IPS-NIHi7 (cell line): ENCODE data around the gene NT5DC4.
"Not testable (repeated sequence)": the region's sequence is repeated elsewhere in the genome, so short reads cannot be mapped to it uniquely, and the experiment has no call there.

Experiments used
- DNase-seq: peaks from one replicate; pipeline ENCODE4 v3.0.0; 2012; ENCODE audit warnings: mixed read lengths; ENCODE audit errors: extremely low spot score

The NT5DC4 gene

DNA sequence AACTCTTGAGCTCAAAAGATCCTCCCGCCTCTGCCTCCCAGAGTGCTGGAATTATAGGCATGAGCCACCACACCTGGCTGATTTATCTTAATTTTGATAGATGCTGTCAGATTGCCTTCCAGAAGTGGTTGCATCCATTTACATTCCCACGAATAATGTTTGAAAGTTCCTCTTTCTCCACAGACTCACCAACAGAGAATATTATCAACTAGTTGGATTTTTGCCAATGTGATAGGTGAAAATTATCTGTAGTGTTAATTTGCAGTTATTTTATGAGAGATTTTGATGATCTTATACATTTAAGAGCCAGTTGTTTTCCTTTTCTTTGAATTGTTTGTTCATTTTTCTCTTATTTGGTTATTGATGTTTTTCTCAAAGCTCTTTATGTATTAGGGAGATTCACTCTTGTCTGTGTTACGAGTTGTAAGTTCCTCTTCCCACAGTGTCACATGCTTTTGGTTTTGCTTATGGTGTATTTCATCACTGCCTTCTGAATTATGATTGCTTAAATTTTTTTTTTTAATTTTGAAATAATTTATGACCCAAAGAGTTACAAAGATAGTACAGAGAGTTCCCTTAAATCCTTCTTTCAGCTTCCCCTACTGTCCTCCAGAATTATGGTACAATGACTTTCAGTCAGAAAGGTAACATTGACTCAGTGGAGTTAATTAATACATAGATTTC lies 20.7 kb upstream of the NT5DC4 start:
- no peak for DNase-seq

DNA sequence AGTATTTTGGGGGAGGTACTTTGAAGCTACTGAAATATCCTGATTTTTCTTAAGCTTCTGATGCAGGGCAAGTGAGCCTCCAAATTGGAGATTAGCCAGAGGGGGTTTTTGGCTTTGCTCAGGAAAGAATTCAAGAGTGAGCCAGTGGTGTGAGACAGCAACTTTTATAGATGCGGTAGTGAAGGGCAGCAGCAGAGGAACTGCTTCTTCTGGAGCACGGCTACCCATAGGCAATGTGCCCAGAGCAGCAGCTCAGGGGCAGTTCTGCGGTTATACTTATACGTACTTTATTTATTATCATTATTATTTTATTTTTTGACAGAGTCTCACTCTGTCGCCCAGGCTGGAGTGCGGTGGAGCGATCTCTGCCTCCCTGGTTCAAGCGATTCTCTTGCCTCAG lies 19.8 kb upstream of the NT5DC4 start:
- DNase-seq = no peak

DNA sequence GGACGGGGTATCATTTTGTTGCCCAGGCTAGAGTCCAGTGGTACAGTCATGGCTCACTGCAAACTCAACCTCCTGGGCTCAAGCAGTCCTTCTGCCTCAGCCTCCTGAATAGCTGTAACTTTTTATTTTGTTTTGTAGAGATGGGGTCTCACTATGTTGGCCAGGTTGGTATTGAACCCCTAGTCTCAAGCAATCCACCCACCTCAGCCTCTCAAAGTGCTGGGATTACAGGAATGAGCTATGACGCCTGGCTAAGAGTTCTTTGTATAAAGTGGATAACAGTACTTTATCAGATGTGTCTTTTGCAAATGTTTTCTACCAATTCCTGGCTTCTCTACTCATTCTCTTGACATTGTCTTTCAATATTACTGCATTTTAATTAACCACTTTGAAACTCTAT lies 17.1 kb upstream of the NT5DC4 start:
- no peak for DNase-seq

DNA sequence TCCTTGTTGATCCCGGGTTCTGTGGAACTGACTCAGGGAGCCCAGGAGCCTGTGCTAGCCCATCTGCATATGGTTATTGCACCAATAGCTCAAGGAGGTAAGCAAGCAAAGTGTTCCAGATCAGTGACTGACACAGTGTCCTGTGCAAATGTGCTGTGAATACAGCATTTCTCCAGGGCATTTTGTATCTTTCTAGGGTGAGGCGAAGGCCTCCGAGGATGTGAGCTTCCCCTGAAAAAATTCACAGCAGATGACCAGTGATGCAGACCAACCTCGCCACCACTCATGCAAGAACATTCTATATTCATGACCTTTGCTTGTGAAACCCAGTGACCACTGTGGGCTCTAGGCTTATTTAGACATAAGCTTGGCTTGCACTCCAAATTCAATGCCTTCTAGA lies 15.2 kb upstream of the NT5DC4 start:
- no peak for DNase-seq

DNA sequence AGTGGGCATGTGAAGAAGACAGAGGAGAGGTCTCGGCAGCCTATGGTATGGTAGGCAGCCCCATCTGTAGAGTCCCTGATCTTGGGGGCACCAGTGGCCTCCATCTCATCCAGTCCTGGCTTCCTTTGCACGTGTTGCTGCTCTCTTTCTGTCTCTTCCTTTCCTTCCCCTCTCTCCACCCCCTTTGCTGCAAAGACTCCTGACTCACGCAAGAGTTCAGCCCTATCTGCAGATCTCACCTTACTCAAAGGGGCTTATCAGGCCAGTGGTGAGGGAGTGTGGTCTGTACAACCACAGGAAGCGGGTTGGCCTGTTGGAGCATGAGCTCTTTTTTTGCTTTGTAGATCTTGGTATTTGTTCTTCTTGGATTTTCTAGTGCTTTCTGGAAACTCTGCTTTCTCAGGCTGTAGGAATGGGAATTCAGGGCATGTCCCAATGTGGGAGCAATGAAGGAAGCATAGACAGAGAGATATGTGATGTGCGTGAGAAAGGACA lies 14.6 kb upstream of the NT5DC4 start:
- DNase-seq = no peak

DNA sequence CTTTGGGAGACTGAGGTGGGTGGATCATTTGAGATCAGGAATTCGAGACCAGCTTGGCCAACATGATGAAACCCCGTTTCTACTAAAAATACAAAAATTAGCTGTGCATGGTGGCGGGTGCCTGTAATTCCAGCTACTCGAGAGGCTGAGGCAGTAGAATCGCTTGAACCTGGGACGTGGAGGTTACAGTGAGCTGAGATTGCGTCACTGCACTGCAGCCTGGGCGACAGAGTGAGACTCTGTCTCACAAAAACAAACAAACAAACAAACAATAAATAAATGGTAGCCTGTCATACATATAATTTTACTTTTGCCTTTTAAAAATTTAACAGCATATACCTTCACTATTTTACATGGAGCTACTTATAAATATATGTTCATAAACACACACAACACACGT lies 13.9 kb upstream of the NT5DC4 start:
- DNase-seq = not testable (repeated sequence)

DNA sequence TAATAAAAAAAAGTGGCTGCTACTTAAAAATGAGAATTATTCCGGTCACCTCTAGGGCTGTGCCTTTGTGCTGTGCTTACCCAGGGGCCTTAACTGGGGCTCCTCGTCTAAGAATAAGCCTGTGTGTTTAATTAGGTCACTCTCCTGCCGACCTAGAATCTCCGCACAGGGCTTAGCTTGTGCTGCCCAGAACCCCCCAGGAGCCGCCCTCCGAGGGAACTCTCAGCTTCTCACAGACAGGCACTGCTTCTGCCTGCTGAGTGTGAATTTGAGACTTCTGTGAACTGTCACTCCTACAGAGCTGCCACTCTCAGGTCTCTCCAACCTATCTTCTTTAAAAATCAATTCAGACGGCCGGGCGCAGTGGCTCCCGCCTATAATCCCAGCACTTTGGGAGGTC lies 11.9 kb upstream of the NT5DC4 start:
- no peak for DNase-seq

DNA sequence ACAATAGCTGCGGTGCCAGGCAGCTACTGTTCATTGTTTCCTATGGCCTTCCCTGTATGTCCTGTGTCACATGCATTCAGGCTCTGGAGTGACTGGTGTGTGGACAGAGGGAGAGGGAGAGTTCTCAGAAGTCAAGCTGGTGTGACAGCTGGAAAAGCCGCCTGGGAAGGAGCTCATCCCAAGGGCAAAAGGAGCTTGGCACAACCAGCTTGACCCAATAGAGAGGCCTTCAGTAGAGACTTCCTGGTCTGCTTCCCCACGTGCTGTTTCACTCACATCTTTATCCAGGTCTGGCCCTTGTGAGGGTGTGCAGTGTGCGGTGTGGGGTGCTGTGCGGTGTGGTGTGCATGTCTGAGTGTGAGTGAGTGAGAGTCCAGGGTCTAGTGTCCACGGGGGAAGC lies 11.1 kb upstream of the NT5DC4 start:
- DNase-seq = no peak

DNA sequence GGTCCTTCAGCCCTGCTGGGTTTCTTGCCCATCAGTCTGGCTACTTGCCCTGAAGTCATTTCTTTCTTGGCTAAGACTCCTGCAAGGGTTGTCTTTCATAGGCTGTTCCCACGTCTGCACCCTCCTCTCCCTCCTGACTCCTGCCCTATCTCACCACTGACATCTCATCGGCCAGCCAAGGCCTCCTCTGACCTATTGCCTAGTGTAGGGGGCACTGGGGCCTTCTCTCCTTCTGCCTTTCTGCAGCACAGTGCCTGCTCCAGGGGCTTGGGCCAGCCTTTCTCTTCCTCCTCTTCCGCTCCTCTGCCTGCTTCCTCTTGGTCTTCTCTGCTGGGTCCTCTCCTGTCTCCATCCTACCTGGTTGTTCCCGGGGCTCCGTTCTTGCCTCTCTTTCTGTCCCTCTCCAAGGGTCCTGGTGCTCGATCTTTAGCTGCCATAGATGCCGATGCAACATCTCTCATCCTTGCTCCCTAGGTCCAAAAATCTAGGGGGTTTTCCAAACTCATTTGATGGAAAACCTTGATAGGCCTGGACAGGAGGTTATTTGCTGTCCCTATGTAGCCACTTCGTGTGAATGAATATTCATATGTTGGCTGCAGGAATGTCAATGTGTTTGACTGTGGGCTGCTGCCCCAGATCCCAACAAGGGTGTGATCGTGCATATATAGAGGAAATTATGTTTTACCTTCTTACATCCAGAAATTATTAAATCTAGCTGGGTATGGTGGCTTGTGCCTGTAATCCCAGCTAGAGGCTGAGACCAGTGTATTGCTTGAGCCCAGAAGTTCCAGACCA lies 9.7 kb upstream of the NT5DC4 start:
- DNase-seq = no peak

DNA sequence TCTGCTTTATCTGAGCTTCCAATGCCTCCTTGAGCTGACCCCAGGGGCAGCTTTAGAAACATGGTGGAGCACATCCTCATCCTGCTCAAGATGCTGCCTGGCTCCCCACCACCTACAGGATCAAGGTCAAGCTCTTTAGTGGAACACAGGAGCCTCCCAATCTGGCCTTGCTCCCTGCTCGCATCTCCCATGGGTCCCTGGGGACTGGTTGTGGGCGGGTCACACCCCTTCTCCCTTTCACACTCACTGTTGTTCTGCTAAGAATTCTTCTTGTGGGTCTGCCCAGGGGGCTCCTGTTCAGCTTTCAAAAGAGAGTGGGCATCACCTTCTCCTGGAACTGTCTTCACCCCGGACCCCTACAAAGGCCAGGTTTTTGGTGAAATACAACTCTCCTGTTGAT lies 8.4 kb upstream of the NT5DC4 start:
- no peak for DNase-seq

DNA sequence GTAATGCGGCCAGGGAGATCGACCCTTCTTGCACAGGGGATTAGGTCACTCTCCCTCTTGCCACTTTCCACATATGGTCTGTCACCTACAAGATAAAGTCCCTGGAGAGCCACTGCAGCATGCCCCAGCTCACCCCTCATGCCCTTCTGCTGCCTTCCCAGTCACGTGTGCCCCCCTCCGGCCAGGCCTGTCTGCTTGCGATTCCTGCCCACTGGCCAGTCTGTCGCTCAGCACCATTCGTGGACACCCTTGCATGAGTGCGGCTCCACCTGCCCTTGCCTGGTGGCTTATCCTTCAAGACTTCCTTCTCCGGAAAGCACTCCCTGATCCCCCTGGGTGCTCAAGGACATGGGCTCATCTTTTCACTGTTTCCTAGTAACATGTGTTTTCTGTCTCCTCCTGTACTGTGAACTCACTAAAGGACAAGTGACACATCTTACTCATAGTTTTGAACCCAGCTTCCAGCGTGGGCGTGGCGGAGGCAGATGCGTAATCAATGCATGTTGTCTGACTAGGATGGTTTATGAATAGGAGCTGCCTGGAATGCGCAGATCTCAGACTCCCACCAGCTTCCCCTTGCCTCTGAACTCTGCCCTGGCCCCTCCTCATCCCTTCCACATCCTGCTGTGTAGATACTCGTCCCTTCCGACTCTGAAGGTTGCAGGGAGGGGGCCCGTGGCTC lies 7.8 kb upstream of the NT5DC4 start:
- DNase-seq = no peak

DNA sequence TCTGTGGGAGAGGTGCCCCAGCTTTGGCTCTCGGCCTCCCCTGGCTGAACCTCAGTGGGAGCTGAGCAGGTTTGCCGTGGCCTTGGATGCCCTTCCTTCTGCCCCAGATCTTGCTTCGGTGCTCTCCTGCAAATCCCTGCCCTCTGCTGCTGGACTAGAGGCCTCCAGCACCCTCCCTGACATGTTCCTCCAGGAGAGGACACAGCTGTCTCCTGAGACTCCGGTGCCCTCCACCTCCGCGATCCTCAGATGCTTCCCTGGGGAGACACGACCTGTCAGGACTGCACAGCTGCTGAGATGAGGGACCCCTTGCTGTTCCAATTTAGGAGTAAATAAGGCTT lies 7.3 kb upstream of the NT5DC4 start:
- no peak for DNase-seq

DNA sequence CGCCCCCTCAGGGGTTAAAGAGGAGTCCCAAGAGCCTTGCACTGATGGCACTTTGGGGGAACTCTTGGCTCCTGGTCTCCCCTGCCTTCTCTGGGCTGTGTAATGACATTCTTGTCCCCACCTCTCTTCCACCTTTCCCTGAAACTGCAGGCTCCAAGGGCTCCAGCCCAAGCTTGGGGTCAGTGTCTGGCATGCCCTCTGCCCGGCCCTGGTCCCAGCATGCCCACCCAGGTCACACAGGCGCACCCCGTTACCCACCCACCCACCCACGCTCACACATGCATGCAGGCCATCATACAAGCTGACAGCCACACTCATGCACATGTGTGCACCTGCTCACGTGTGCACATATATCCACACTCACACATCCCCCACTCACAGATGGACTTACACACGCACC lies 6.9 kb upstream of the NT5DC4 start:
- DNase-seq = no peak

DNA sequence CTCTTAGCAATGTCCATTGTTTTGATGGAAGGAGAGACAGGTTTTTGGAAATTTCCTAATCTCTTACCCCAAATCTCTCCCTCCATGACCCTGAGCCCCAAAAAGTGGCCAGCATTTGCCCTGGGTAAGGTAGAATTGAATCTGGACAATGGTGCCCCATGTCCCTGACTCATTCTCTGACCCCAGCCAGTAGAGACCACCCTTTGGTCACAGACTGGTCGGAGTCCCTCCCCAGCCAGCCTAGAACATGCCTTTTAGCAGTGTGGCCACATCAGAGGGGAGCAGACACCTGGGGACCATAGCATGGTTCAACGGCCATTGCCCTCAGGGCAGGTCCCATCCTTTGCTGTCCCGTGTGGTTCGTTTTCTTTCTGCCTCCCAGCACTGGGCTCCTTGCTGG lies 6.5 kb upstream of the NT5DC4 start:
- DNase-seq = no peak

DNA sequence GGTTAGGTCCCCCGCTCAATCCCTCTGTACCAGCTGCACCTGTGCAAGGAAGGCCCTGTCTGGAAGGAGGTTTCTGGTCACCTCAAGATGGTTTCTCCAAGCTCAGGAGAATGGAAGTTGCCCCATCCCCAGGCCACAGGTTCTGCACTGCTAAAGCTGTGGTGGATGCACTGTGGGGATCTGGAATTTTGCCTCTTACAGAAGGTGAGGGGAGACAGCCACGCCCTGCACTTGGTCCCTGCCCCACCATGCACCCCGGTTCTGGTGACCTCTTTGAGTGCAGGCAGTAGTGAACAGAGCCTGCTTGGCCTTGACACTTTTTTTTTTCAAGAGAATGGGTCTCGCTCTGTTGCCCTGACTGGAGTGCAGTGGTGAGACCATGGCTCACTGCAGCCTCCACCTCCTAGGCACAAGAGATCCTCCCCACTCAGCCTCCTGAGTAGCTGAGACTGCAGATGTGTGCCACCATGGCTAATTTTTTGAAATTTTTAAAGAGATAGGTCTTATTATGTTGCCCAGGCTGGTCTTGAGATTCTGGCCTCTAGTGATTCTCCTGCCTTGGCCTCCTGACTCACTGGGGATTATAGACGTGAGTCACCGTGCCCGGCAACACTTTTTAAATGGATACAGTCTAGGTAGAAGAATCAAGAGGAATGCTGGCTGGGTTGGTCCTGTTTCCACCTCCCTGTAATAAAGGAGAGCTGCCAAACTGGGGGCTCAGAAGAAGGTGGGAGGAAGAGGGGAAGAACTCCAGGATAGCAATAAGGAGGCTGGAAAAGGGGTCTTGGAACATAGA lies 5.8 kb upstream of the NT5DC4 start:
- no peak for DNase-seq

DNA sequence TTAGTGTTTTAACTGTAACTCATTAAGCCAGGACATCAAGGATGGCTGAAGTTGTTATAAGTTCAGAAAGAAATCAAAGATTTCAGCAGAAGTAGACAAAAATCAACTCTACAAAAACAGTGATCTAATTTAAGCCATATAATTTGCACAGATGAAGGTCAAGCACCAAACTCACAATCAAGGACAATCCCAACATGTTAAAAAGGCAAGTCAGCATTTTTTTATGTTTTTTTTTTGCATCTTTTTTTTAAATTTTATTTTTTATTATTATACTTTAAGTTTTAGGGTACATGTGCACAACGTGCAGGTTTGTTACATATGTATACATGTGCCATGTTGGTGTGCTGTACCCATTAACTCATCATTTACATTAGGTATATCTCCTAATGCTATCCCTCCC lies 4.7 kb upstream of the NT5DC4 start:
- not testable (repeated sequence) for DNase-seq

DNA sequence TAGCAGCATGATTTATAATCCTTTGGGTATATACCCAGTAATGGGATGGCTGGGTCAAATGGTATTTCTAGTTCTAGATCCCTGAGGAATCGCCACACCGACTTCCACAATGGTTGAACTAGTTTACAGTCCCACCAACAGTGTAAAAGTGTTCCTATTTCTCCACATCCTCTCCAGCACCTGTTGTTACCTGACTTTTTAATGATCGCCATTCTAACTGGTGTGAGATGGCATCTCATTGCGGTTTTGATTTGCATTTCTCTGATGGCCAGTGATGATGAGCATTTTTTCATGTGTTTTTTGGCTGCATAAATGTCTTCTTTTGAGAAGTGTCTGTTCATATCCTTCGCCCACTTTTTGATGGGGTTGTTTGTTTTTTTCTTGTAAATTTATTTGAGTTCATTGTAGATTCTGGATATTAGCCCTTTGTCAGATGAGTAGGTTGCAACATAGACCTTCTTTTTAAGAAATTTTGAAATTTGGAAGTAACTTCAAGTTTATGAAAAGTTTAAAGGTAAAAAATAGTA lies 3.9 kb upstream of the NT5DC4 start:
- not testable (repeated sequence) for DNase-seq

DNA sequence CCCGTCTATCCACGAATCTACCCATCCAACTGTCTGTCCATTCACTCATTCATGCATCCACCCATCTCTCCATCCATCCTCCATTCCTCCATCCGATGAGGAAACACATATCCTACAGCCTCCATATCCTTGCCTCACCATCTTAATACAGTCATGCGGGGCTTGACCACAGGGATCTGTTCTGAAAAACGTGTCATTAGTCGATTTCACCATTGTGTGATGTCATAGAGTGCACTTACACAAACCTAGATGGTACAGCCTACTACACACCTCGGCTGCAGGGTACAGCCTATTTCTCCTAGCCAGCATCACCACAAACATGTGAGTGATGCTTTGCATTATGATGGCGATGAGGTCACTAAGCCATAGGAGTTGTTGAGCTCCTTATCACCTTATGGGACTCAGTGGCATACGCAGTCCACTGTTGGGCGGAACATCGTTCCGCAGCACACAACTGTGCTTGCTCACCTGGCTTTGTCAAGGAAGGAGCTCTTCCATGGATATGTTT lies 1.9 kb upstream of the NT5DC4 start:
- DNase-seq = no peak

DNA sequence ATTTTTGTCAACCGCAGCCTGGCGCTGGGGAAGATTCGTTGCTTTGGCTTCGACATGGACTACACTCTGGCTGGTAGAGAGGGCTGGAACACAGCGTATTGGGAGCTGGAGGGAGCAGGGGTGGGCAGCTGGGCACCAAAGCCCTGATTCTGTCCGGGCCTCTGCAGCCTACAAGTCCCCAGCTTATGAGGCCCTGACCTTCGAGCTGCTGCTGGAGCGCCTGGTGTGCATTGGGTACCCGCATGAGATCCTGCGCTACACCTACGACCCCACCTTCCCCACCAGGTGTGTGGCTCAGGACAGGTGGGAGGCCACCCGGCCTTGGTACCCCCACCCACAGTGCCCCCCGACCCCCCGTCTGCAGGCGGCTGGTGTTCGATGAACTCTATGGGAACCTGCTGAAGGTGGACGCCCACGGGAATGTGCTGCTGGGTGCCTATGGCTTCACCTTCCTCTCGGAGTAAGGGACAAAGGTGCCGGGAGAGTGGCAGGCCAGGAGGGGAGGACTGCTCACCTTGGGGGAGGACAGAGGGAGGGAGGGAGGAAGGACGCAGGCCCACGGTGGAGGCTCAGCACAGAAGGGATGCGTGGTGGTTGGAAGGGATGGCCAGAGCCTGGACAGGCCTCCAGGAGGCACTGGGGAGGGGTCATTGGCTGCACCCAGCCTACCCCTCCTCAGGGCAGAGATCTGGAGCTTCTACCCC lies 1.2 kb downstream of the NT5DC4 start:
- DNase-seq = no peak

DNA sequence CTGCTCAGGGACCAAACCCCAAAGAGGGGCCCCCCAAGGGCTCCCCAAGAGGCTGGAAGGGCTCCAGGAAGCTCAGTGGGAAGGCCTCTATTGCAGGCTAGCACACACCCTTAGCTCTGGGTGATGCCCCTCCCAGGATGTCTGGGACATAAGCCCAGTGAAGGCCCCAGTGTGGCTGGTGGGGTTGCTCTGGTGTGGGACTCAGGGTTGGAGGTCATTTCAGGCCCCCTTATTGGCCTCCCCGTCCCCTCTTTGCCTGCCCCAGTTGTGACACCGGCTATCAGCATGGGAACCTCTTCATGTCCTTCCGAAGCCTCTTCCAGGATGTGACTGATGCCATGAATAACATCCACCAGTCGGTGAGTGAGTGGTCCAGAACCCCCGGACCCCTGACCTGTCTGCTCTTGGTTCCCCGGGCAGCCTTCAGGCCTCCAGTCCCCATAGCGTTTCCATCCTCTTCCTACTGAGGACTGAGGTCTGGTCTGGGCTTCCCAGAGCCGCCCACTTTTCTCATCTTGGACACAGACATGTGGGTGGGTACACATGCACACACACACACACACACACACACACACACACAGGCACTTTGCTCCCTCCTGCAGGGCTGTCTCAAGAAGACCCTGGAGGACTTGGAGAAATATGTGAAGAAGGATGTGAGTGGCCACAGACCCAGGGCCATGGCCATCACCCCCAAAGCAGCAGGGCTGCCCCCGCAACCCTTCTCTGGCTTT lies 2.2 kb downstream of the NT5DC4 start:
- no peak for DNase-seq
